GM18867 (cell line): ENCODE results near the gene IMMP2L.

Experiments used
- ATAC-seq: cut with Tn5 transposase; IDR thresholded peaks from one replicate; pipeline ENCODE4 v1.9.1; 2021; ENCODE audit warnings: mild to moderate bottlenecking, moderate library complexity; ENCODE audit not compliant: unreplicated experiment

The IMMP2L gene

GRCh38 chr7:111059833-111060232 is 502.5 kb downstream of the IMMP2L start:
- ATAC-seq, result no peak

- no peak for ATAC-seq
These were observed 505.2 kb downstream of the IMMP2L start for GRCh38 chr7:111057066-111057465.

- ATAC-seq, result no peak
These were observed 505.9 kb downstream of the IMMP2L start for GRCh38 chr7:111056371-111056770.

- no peak for ATAC-seq
These were observed 509.3 kb downstream of the IMMP2L start for GRCh38 chr7:111053035-111053434.

- no peak for ATAC-seq
These were observed 510.5 kb downstream of the IMMP2L start for GRCh38 chr7:111051832-111052231.

- ATAC-seq, result no peak
These were observed 511.3 kb downstream of the IMMP2L start for GRCh38 chr7:111050875-111051416.

GRCh38 chr7:111049971-111050680 is 512.2 kb downstream of the IMMP2L start:
- no peak for ATAC-seq

- no peak for ATAC-seq
These were observed 514.7 kb downstream of the IMMP2L start for GRCh38 chr7:111047595-111047994.

- no peak for ATAC-seq
These were observed 516.8 kb downstream of the IMMP2L start for GRCh38 chr7:111045449-111045848.

GRCh38 chr7:111043561-111043960 is 518.7 kb downstream of the IMMP2L start:
- ATAC-seq, result peak; percentile 84

- ATAC-seq, result no peak
These were observed 519.5 kb downstream of the IMMP2L start for GRCh38 chr7:111042842-111043241.

- no peak for ATAC-seq
These were observed 520.7 kb downstream of the IMMP2L start for GRCh38 chr7:111041577-111041976.

GRCh38 chr7:111038185-111038584 is 524.1 kb downstream of the IMMP2L start:
- ATAC-seq, result no peak

GRCh38 chr7:111031916-111032315 is 530.4 kb downstream of the IMMP2L start:
- ATAC-seq, result no peak

- ATAC-seq, result no peak
These were observed 532.0 kb downstream of the IMMP2L start for GRCh38 chr7:111030336-111030735.

- peak; percentile 51 for ATAC-seq
These were observed 532.6 kb downstream of the IMMP2L start for GRCh38 chr7:111029574-111030251.

GRCh38 chr7:111029141-111029572 is 533.1 kb downstream of the IMMP2L start:
- peak; percentile 11 for ATAC-seq

- ATAC-seq, result peak; percentile 48
These were observed 534.9 kb downstream of the IMMP2L start for GRCh38 chr7:111027396-111027795.

- peak; percentile 13 for ATAC-seq
These were observed 535.5 kb downstream of the IMMP2L start for GRCh38 chr7:111026806-111027205.

- ATAC-seq, result no peak
These were observed 535.9 kb downstream of the IMMP2L start for GRCh38 chr7:111026343-111026742.

- ATAC-seq, result peak; percentile 38
These were observed 537.3 kb downstream of the IMMP2L start for GRCh38 chr7:111025006-111025405.
